ENCODE results near the gene MTHFS.

The MTHFS gene

DNA sequence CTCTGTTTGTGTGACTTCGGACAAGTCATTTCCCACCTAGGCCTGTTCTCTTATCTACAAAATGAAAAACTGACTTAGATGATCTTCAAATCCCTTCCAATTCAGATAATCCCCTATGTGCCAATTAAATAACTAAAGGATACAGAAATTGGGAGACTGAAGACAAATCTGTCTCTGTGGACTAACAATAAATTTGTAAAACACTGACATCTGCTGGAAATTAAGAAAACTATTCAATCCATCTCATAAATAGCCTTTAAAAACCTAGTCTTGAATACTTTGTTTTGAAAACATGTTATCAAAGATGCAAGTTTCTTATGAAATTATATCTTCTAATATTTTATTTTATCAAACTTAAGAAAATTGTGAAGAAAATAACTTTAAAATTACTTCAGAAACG lies 38.3 kb downstream of the MTHFS start:
- no peaks in the 10 kb centered on the region for H3F3A ChIP-seq (ENCODE audit: control insufficient read depth, insufficient read depth)
- no peaks in the 10 kb centered on the region for H3K27me3 ChIP-seq (ENCODE audit: control insufficient read depth, low read length)
- H3K9me3 ChIP-seq (ENCODE audit: control insufficient read depth, insufficient read depth, low read length), result no peaks in the 10 kb centered on the region
- no peaks in the 10 kb centered on the region for H4K20me1 ChIP-seq (ENCODE audit: control insufficient read depth, insufficient read depth, low read depth, low read length)
- TF ChIP-seq EZH2phosphoT487 (IDR thresholded peaks at IDR 0.05; ENCODE audit: borderline replicate concordance, low read length), result no peak
- TF ChIP-seq, protein P1, sequence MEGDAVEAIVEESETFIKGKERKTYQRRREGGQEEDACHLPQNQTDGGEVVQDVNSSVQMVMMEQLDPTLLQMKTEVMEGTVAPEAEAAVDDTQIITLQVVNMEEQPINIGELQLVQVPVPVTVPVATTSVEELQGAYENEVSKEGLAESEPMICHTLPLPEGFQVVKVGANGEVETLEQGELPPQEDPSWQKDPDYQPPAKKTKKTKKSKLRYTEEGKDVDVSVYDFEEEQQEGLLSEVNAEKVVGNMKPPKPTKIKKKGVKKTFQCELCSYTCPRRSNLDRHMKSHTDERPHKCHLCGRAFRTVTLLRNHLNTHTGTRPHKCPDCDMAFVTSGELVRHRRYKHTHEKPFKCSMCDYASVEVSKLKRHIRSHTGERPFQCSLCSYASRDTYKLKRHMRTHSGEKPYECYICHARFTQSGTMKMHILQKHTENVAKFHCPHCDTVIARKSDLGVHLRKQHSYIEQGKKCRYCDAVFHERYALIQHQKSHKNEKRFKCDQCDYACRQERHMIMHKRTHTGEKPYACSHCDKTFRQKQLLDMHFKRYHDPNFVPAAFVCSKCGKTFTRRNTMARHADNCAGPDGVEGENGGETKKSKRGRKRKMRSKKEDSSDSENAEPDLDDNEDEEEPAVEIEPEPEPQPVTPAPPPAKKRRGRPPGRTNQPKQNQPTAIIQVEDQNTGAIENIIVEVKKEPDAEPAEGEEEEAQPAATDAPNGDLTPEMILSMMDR (IDR thresholded peaks at IDR 0.05; ENCODE audit: low read depth, low read length, poor library complexity, severe bottlenecking), result peak; percentile 25
- H3K4me2 ChIP-seq (ENCODE audit: low read length), result no peak overlapping the region
- no peak overlapping the region for H3K4me3 ChIP-seq (ENCODE audit: low read length)
- H3K9me2 ChIP-seq (replicated peaks; ENCODE audit: control insufficient read depth, low read length), result no peaks in the 10 kb centered on the region
- peaks cover under 1% of the 10 kb centered on the region; the same call in 1 of the 2 replicates for H3K4me1 ChIP-seq (ENCODE audit: control insufficient read depth, low read length)
- no peaks in the 10 kb centered on the region for H3K36me3 ChIP-seq (ENCODE audit: control insufficient read depth, low read length)
- no peak overlapping the region for H3K27ac ChIP-seq (ENCODE audit: low read depth, low read length)
- H3K79me2 ChIP-seq (ENCODE audit: control insufficient read depth, low read length), result no peaks in the 10 kb centered on the region

DNA sequence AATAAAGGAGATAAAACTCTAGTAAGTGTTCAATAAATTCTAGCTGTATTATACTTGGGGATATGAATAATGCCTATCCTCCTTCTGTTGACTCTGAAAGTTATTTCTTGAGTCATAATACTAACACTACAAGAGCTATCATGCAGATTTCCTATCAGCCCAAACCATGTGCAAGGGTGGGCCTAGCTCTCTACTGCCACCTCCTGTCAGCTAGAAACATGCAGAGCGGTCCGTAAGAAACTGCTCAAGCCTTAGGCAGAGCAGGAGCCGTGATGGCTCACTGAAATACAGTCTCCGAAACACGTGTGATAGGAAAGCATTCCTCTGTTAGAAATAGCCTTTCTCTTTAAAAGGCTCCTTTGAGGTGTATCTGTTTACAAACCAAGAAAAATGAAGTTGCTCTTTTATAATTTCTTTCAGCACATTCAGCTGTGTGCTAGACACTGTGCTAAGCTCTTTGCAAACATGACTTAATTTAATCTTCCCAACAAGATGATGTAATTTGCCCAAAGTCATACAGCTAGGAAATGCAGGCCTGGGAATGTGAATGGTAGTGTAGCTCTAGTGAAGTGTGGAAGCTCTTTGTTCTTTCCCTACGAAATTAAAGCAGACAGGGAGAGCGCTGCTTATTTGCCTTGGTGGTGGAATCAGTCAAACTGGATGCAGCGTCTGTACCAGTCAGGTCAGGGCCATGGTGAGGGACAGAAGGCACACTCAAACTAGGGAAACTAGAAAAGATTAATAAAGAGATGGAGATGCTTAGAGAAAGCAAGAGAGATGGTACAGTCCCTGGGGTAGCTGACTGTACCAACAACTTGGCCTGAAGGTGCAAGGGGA lies 43.1 kb downstream of the MTHFS start:
- TF ChIP-seq, protein P1 (IDR thresholded peaks at IDR 0.05; ENCODE audit: low read depth, low read length, poor library complexity, severe bottlenecking), result peak; percentile 91
- no peak for TF ChIP-seq EZH2phosphoT487 (IDR thresholded peaks at IDR 0.05; ENCODE audit: borderline replicate concordance, low read length)

DNA sequence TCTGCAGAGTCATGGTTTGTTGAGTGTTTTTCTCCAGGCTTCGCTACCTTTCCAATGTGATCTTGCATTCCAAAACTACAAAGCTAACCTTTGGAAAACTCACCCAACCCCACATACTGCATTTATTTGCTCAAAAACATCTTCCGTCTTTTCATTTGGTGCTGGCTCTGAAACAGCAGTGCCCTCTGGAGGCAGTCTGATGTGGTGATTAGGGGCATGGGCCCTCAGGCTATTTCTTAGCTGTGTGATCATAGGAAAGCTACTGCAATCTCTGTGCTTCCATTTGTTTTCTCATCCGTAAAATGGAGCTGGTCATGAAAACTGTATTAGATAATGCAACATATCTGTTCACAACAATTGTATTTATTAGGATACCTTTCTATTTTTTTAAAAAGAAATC lies 47.0 kb downstream of the MTHFS start:
- Histone ChIP-seq H3K9me3 (ENCODE audit: control insufficient read depth, insufficient read depth, low read length) (no peaks in the 10 kb centered on the region), H3K27ac (ENCODE audit: low read depth, low read length) (no peak overlapping the region), H3K27me3 (ENCODE audit: control insufficient read depth, low read length) (no peaks in the 10 kb centered on the region), H3K36me3 (ENCODE audit: control insufficient read depth, low read length) (peaks cover 5% of the 10 kb centered on the region; the same call in 1 of the 2 replicates), H4K20me1 (ENCODE audit: control insufficient read depth, insufficient read depth, low read depth, low read length) (no peaks in the 10 kb centered on the region), H3K4me3 (ENCODE audit: low read length) (no peak overlapping the region), H3K4me1 (ENCODE audit: control insufficient read depth, low read length) (peaks cover 4% of the 10 kb centered on the region), H3F3A (ENCODE audit: control insufficient read depth, insufficient read depth) (no peaks in the 10 kb centered on the region), H3K4me2 (ENCODE audit: low read length) (no peak overlapping the region), H3K79me2 (ENCODE audit: control insufficient read depth, low read length) (no peaks in the 10 kb centered on the region), H3K9me2 (replicated peaks; ENCODE audit: control insufficient read depth, low read length) (no peaks in the 10 kb centered on the region)
- TF ChIP-seq EZH2phosphoT487 (IDR thresholded peaks at IDR 0.05; ENCODE audit: borderline replicate concordance, low read length), result no peak
- TF ChIP-seq, protein P1 (IDR thresholded peaks at IDR 0.05; ENCODE audit: low read depth, low read length, poor library complexity, severe bottlenecking), result peak; percentile 73

More for the DNA sequence above, 43.1 kb downstream of the MTHFS start:
- H3K36me3 ChIP-seq (ENCODE audit: control insufficient read depth, low read length), result no peaks in the 10 kb centered on the region
- H3K9me2 ChIP-seq (replicated peaks; ENCODE audit: control insufficient read depth, low read length), result no peaks in the 10 kb centered on the region
- H3K79me2 ChIP-seq (ENCODE audit: control insufficient read depth, low read length), result no peaks in the 10 kb centered on the region
- no peaks in the 10 kb centered on the region for H3K9me3 ChIP-seq (ENCODE audit: control insufficient read depth, insufficient read depth, low read length)
- no peak overlapping the region for H3K27ac ChIP-seq (ENCODE audit: low read depth, low read length)
- H3K4me3 ChIP-seq (ENCODE audit: low read length), result no peak overlapping the region
- H3F3A ChIP-seq (ENCODE audit: control insufficient read depth, insufficient read depth), result no peaks in the 10 kb centered on the region
- peaks cover 4% of the 10 kb centered on the region for H3K4me1 ChIP-seq (ENCODE audit: control insufficient read depth, low read length)
- no peaks in the 10 kb centered on the region for H3K27me3 ChIP-seq (ENCODE audit: control insufficient read depth, low read length)
- H4K20me1 ChIP-seq (ENCODE audit: control insufficient read depth, insufficient read depth, low read depth, low read length), result no peaks in the 10 kb centered on the region
- no peak overlapping the region for H3K4me2 ChIP-seq (ENCODE audit: low read length)

Data from DOHH2 (cell line).